Panc1 (cell line): ENCODE measurements around the gene SRSF10.

Experiments
- POLR2AphosphoS5 ChIP-seq: IDR thresholded peaks from 2 replicates; pipeline ENCODE4 v1.6.1; 2012; ENCODE audit warnings: mild to moderate bottlenecking, low read depth, low read length, moderate library complexity
- TCF7L2 ChIP-seq: IDR thresholded peaks from 2 replicates; pipeline ENCODE4 v1.6.1; 2011; ENCODE audit warnings: mild to moderate bottlenecking, low read depth, low read length, inconsistent platforms
- TF ChIP-seq, protein P1 (sequence below): fragments of 450-650 bp; IDR thresholded peaks from 2 replicates; pipeline ENCODE4 v1.5.1; 2017; ENCODE audit warnings: mild to moderate bottlenecking
- TF ChIP-seq, protein P2 (sequence below), 2 experiments: IDR thresholded peaks; 2 replicates each; pipeline ENCODE4 v1.6.1; 2011 to 2012; ENCODE audit warnings: low read depth in 2 of 2, control low read depth in 1 of 2, low read length in 1 of 2, mild to moderate bottlenecking in 1 of 2, moderate library complexity in 1 of 2; ENCODE audit not compliant: insufficient read depth in 1 of 2

DNA sequence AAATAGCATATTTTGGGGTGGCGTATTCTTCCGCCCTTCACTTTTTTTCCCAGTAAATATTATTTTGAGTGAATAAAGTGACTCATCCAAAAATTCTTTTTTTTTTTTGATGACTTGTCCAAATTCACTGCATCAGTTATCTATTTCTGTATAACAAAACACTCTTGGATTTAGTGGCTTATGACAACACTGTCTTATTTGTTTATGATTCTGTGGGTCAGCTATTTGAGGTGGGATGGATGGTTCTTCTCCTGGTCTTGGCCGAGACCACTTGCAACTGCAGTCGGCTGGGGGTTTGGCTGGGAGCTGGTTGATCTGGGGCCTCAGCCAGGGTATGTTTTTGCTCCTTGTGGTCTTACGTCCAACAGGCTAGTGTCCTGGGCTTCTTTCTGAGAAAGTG lies 39.9 kb upstream of the SRSF10 start:
- TF ChIP-seq POLR2AphosphoS5 (no peak), TCF7L2 (no peak)
- TF ChIP-seq, protein P1, sequence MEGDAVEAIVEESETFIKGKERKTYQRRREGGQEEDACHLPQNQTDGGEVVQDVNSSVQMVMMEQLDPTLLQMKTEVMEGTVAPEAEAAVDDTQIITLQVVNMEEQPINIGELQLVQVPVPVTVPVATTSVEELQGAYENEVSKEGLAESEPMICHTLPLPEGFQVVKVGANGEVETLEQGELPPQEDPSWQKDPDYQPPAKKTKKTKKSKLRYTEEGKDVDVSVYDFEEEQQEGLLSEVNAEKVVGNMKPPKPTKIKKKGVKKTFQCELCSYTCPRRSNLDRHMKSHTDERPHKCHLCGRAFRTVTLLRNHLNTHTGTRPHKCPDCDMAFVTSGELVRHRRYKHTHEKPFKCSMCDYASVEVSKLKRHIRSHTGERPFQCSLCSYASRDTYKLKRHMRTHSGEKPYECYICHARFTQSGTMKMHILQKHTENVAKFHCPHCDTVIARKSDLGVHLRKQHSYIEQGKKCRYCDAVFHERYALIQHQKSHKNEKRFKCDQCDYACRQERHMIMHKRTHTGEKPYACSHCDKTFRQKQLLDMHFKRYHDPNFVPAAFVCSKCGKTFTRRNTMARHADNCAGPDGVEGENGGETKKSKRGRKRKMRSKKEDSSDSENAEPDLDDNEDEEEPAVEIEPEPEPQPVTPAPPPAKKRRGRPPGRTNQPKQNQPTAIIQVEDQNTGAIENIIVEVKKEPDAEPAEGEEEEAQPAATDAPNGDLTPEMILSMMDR: no peak
- TF ChIP-seq, protein P2, sequence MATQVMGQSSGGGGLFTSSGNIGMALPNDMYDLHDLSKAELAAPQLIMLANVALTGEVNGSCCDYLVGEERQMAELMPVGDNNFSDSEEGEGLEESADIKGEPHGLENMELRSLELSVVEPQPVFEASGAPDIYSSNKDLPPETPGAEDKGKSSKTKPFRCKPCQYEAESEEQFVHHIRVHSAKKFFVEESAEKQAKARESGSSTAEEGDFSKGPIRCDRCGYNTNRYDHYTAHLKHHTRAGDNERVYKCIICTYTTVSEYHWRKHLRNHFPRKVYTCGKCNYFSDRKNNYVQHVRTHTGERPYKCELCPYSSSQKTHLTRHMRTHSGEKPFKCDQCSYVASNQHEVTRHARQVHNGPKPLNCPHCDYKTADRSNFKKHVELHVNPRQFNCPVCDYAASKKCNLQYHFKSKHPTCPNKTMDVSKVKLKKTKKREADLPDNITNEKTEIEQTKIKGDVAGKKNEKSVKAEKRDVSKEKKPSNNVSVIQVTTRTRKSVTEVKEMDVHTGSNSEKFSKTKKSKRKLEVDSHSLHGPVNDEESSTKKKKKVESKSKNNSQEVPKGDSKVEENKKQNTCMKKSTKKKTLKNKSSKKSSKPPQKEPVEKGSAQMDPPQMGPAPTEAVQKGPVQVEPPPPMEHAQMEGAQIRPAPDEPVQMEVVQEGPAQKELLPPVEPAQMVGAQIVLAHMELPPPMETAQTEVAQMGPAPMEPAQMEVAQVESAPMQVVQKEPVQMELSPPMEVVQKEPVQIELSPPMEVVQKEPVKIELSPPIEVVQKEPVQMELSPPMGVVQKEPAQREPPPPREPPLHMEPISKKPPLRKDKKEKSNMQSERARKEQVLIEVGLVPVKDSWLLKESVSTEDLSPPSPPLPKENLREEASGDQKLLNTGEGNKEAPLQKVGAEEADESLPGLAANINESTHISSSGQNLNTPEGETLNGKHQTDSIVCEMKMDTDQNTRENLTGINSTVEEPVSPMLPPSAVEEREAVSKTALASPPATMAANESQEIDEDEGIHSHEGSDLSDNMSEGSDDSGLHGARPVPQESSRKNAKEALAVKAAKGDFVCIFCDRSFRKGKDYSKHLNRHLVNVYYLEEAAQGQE (IDR thresholded peaks at IDR 0.05; ENCODE audit: insufficient read depth in 1 of 2, low read depth in 2 of 2, low read length in 1 of 2): no peak
